ENCODE measurements around the gene IRS2. TPM values are rescaled to one million over a fixed set of nuclear protein-coding genes. Genes with fewer than 3 reads are reported as not detected.

Gene IRS2
- total RNA-seq, 2 donors from 2014 or later: 11.4 to 22.7 TPM

GRCh38 chr13:109728791-109729731 is 57.3 kb downstream of the IRS2 start:
- Histone ChIP-seq H3K4me3 (no peak overlapping the region), H3K4me1 (peaks cover 5% of the 10 kb centered on the region), H3K27me3 (no peaks in the 10 kb centered on the region), H3K27ac (peak overlapping the region in 2 of 4 donors; percentile 5 to 42), H3K36me3 (replicated peaks in 1 of 2; ENCODE audit: insufficient read depth in 1 of 2, low read depth in 2 of 2) (no peaks in the 10 kb centered on the region), H3K9me3 (no peaks in the 10 kb centered on the region)
- ATAC-seq (peak; percentile 66), DNase-seq (no peak)
- WGBS, 2 donors: 27 to 37% methylated on average over 17 of the region's 17 CpGs
- intact Hi-C loops (cut with DNase I): no loop called here
- TF ChIP-seq CTCF (IDR thresholded peaks at IDR 0.05) (no peak), POLR2A (IDR thresholded peaks at IDR 0.05) (no peak)

GRCh38 chr13:109728061-109728460 is 58.3 kb downstream of the IRS2 start:
- H3K36me3 ChIP-seq (replicated peaks in 1 of 2; ENCODE audit: insufficient read depth in 1 of 2, low read depth in 2 of 2): no peaks in the 10 kb centered on the region
- WGBS, 2 donors: 79 to 82% methylated on average over 10 of the region's 10 CpGs

GRCh38 chr13:109727251-109727650 is 59.1 kb downstream of the IRS2 start:
- H3K36me3 ChIP-seq (replicated peaks in 1 of 2; ENCODE audit: insufficient read depth in 1 of 2, low read depth in 2 of 2): no peaks in the 10 kb centered on the region
- H3K9me3 ChIP-seq: no peaks in the 10 kb centered on the region
- 65 to 79% methylated on average over 5 of the region's 5 CpGs for WGBS, 2 donors
- no peak overlapping the region for H3K27ac ChIP-seq
- DNase-seq (no peak), ATAC-seq (no peak)
- no peak overlapping the region for H3K4me3 ChIP-seq
- H3K27me3 ChIP-seq: no peaks in the 10 kb centered on the region
- no peak for TF ChIP-seq CTCF (IDR thresholded peaks at IDR 0.05)
- TF ChIP-seq POLR2A (IDR thresholded peaks at IDR 0.05): no peak
- peaks cover 5% of the 10 kb centered on the region for H3K4me1 ChIP-seq
- intact Hi-C loops (cut with DNase I): no loop called here

More at GRCh38 chr13:109728061-109728460, 58.3 kb downstream of the IRS2 start:
- peaks cover 5% of the 10 kb centered on the region for H3K4me1 ChIP-seq
- no peak overlapping the region for H3K4me3 ChIP-seq
- ATAC-seq (no peak), DNase-seq (no peak)
- H3K27me3 ChIP-seq: no peaks in the 10 kb centered on the region
- intact Hi-C loops (cut with DNase I): no loop called here
- TF ChIP-seq CTCF (IDR thresholded peaks at IDR 0.05): no peak
- TF ChIP-seq POLR2A (IDR thresholded peaks at IDR 0.05): no peak
- no peaks in the 10 kb centered on the region for H3K9me3 ChIP-seq
- H3K27ac ChIP-seq: no peak overlapping the region

GRCh38 chr13:109725995-109726637 is 60.3 kb downstream of the IRS2 start:
- ATAC-seq (no peak), DNase-seq (no peak)
- Histone ChIP-seq H3K27me3 (no peaks in the 10 kb centered on the region), H3K36me3 (replicated peaks in 1 of 2; ENCODE audit: insufficient read depth in 1 of 2, low read depth in 2 of 2) (no peaks in the 10 kb centered on the region), H3K4me1 (peaks cover 5% of the 10 kb centered on the region), H3K27ac (no peak overlapping the region), H3K4me3 (no peak overlapping the region), H3K9me3 (no peaks in the 10 kb centered on the region)
- WGBS, 2 donors: 82 to 87% methylated on average over 7 of the region's 7 CpGs
- intact Hi-C loops (cut with DNase I): no loop called here
- TF ChIP-seq CTCF (IDR thresholded peaks at IDR 0.05) (no peak), POLR2A (IDR thresholded peaks at IDR 0.05) (no peak)

Data from body of pancreas (tissue), 4 donors.